Measurements from ENCODE around the gene COL7A1. TPM values are rescaled to one million over a fixed set of nuclear protein-coding genes. Genes with fewer than 3 reads are reported as not detected.
"Not testable (repeated sequence)": the region's sequence is repeated elsewhere in the genome, so short reads cannot be mapped to it uniquely, and the experiment has no call there.

Gene COL7A1
- total RNA-seq, 2 experiments from 2014 or later = 1.6 to 2.2 TPM

- DNase-seq (no peak), ATAC-seq (no peak)
- peaks cover 62% of the 10 kb centered on the region for H3K36me3 Mint-ChIP-seq (ENCODE audit: low read depth)
- ChIA-PET CTCF (interaction anchor here (0.8 to 3.1 kb wide), 4 partner anchors 16 to 132 kb away, joined by 3 to 18 read pairs (median 4); partner anchors contain the start of gene SLC26A6), POLR2A (interaction anchor here (1.0 kb wide), 1 partner anchor 9 kb away, joined by 3 read pairs; no protein-coding TSS in a partner anchor)
- no peak overlapping the region for H3K4me3 Mint-ChIP-seq
- TF ChIP-seq CTCF (IDR thresholded peaks at IDR 0.05) = no peak
- no peaks in the 10 kb centered on the region for H3K9me3 Mint-ChIP-seq
- no peak overlapping the region for H3K27ac Mint-ChIP-seq
- H3K4me1 Mint-ChIP-seq (ENCODE audit: low read depth) = no peaks in the 10 kb centered on the region
- intact Hi-C loops (cut with micrococcal nuclease) = no loop called here
- H3K27me3 Mint-ChIP-seq = no peaks in the 10 kb centered on the region
Measured at GRCh38 chr3:48532977-48533337, 62.2 kb downstream of the COL7A1 start.

GRCh38 chr3:48532271-48532976 lies 62.7 kb downstream of the COL7A1 start:
- Mint-ChIP-seq H3K4me1 (ENCODE audit: low read depth) (no peaks in the 10 kb centered on the region), H3K9me3 (no peaks in the 10 kb centered on the region), H3K27me3 (no peaks in the 10 kb centered on the region), H3K36me3 (ENCODE audit: low read depth) (peaks cover 61% of the 10 kb centered on the region), H3K27ac (no peak overlapping the region), H3K4me3 (no peak overlapping the region)
- no peak for TF ChIP-seq CTCF (IDR thresholded peaks at IDR 0.05)
- DNase-seq (no peak), ATAC-seq (no peak)
- ChIA-PET CTCF (interaction anchor here (1.3 to 3.1 kb wide), 3 partner anchors 17 to 132 kb away, joined by 3 to 18 read pairs (median 5); no protein-coding TSS in a partner anchor), POLR2A (interaction anchor here (1.0 kb wide), 1 partner anchor 8 kb away, joined by 3 read pairs; no protein-coding TSS in a partner anchor)
- intact Hi-C loops (cut with micrococcal nuclease) = no loop called here

DNA sequence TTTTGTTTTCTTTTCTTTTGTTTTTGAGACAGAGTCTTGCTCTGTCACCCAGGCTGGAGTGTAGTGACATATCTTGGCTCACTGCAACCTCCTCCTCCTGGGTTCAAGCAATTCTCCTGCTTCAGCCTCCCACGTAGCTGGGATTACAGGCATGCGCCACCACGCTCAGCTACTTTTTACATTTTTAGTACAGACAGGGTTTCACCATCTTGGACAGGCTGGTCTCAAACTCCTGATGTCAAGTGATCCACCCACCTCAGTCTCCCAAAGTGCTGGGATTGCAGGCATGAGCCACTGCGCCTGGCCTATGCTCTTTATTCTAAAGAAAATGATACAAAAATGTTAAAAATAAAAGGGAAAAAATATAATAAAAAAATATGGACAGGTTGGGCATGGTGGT lies 64.4 kb downstream of the COL7A1 start:
- H3K4me3 Mint-ChIP-seq; H3K27ac Mint-ChIP-seq; intact Hi-C loops (cut with micrococcal nuclease); H3K9me3 Mint-ChIP-seq; H3K27me3 Mint-ChIP-seq; ATAC-seq; DNase-seq; H3K4me1 Mint-ChIP-seq (ENCODE audit: low read depth): not testable (repeated sequence)
- ChIA-PET POLR2A (interaction anchor here (1.4 kb wide), 1 partner anchor 11 kb away, joined by 3 read pairs; no protein-coding TSS in a partner anchor), CTCF (interaction anchor here (1.1 to 1.2 kb wide), 2 partner anchors 11 to 95 kb away, joined by 3 to 4 read pairs; no protein-coding TSS in a partner anchor)
- H3K36me3 Mint-ChIP-seq (ENCODE audit: low read depth) = peaks cover 55% of the 10 kb centered on the region

DNA sequence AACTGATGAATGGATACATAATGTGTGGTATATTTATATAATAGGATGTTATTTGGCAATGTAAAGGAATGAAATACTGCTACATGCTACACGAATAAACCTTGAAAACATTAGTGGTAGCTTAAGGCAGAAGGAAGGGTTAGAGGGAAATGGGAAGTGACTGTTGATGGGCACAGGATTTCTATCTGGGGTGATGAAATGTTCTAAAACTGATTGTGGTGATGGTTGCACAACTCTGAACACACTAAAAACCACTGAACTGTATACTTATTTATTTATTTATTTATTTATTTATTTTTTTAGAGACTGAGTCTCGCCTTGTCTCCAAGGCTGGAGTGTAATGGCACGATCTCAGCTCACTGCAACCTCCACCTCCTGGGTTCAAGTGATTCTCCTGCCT lies 66.4 kb downstream of the COL7A1 start:
- intact Hi-C loops (cut with micrococcal nuclease) = no loop called here
- Mint-ChIP-seq H3K36me3 (ENCODE audit: low read depth) (peaks cover 49% of the 10 kb centered on the region), H3K4me1 (ENCODE audit: low read depth) (no peaks in the 10 kb centered on the region), H3K9me3 (no peaks in the 10 kb centered on the region), H3K4me3 (no peak overlapping the region), H3K27ac (no peak overlapping the region), H3K27me3 (no peaks in the 10 kb centered on the region)
- POLR2A ChIA-PET = interaction anchor here (1.4 kb wide), 1 partner anchor 12 kb away, joined by 3 read pairs; no protein-coding TSS in a partner anchor
- DNase-seq (no peak), ATAC-seq (no peak)
- CTCF ChIA-PET = interaction anchor here (1.3 to 1.5 kb wide), 3 partner anchors 20 to 128 kb away, joined by 4 to 8 read pairs (median 6); no protein-coding TSS in a partner anchor
- TF ChIP-seq CTCF (IDR thresholded peaks at IDR 0.05) = no peak

DNA sequence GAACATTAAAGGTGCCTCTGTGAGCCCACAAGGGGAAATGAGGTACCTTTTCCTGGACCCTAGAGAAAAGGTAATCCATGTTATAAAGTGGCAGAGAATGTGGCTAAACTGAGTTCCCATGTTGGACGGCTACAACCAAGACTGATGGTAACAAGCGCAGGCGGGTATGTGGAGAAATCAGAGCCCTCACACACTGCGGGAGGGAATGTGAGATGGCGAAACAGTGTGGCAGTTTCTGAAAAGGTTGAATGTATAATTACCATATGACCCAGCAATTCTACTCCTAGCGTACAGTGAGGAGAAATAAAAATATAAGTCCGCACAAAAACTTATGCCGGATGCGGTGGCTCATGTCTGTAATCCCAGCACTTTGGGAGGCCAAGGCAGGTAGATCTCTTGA lies 67.1 kb downstream of the COL7A1 start:
- ChIA-PET POLR2A (no interaction called here), CTCF (interaction anchor here (1.3 to 1.5 kb wide), 2 partner anchors 21 to 92 kb away, joined by 6 to 8 read pairs; no protein-coding TSS in a partner anchor)
- no peak overlapping the region for H3K4me3 Mint-ChIP-seq
- no peak overlapping the region for H3K27ac Mint-ChIP-seq
- TF ChIP-seq CTCF (IDR thresholded peaks at IDR 0.05) = no peak
- H3K27me3 Mint-ChIP-seq = no peaks in the 10 kb centered on the region
- no peaks in the 10 kb centered on the region for H3K4me1 Mint-ChIP-seq (ENCODE audit: low read depth)
- no peak for ATAC-seq
- intact Hi-C loops (cut with micrococcal nuclease) = no loop called here
- no peak for DNase-seq
- no peaks in the 10 kb centered on the region for H3K9me3 Mint-ChIP-seq
- H3K36me3 Mint-ChIP-seq (ENCODE audit: low read depth) = peaks cover 46% of the 10 kb centered on the region
